Pancreas (tissue), 10 donors: Measurements from ENCODE around the gene USP46. TPM values are rescaled to one million over a fixed set of nuclear protein-coding genes. Genes with fewer than 3 reads are reported as not detected.

Experiments used
- ATAC-seq, 4 donors: fragments of 200-7000 bp; cut with Tn5 transposase; one replicate each; pipeline versions ENCODE4 v1.8.0 to v1.9.1; 2020; ENCODE audit warnings: mild to moderate bottlenecking in 4 of 4, moderate library complexity in 4 of 4
- DNase-seq, 6 donors: peaks; one replicate each; pipeline ENCODE4 v3.0.0-alpha.2; 2020
- FAIRE-seq: peaks from 2 replicates; lab custom pipeline; 2012; peaks lifted over from hg19 to GRCh38; lab: Jason Lieb, UNC
- H3K27ac ChIP-seq, 4 donors: fragments of 200-600 bp; sonication (generic); 1 replicate in 3 of 4; 2 replicates in 1 of 4; pipeline versions ENCODE4 v1.5.0 to v1.8.0; 2020
- H3K27me3 ChIP-seq, 4 donors: fragments of 200-600 bp; one replicate each; pipeline ENCODE4 v1.8.0; 2021
- H3K36me3 ChIP-seq, 3 donors: fragments of 200-600 bp; sonication (generic) in 1 of 3; one replicate each; pipeline versions ENCODE4 v1.5.0 to v1.8.0; 2020 to 2021
- H3K4me1 ChIP-seq, 3 donors: fragments of 200-600 bp; one replicate each; pipeline ENCODE4 v1.8.0; 2021
- H3K4me3 ChIP-seq, 4 donors: fragments of 200-600 bp; sonication (generic) in 2 of 4; one replicate each; pipeline versions ENCODE4 v1.5.0 to v1.8.0; 2020 to 2021
- H3K9me3 ChIP-seq, 4 donors: fragments of 200-600 bp; one replicate each; pipeline ENCODE4 v1.8.0; 2021
- WGBS, 2 donors: extraction: QIAGEN DNeasy Blood & Tissue Kit; methylation state at CpG; one replicate each; pipeline ENCODE4 v1.1.7; 2013; 5-methylcytosine and 5-hydroxymethylcytosine counted together
- intact Hi-C, 3 donors: fragments of 100-400 bp; cut with DNase I; formaldehyde crosslinking; loops; one replicate each; pipeline versions ENCODE4 v1.11.1 to v1.14.2; 2022
- polyA plus RNA-seq, 2 donors: library from polyadenylated mRNA; stranded (reverse); fragments of 200-250 nt; gene quantifications; one replicate each; pipeline ENCODE4 v1.2.3, GENCODE V29; 2013
- total RNA-seq, 6 donors: library from RNA; stranded (reverse); fragmentation: NEBNext Ultra II Directional in 4 of 6; extraction: Animal tissue kit (Norgen Biotek cat#: 25700) in 4 of 6; gene quantifications; one replicate each; pipeline versions ENCODE4 v1.2.1 to v1.2.4, GENCODE V29; 2021 to 2023
- TF ChIP-seq, protein P1 (sequence below), 4 donors: fragments of 200-600 bp; sonication (generic) in 3 of 4; IDR thresholded peaks; one replicate each; pipeline versions ENCODE4 v1.5.0 to v1.8.0; 2021; ENCODE audit warnings: antibody characterized with exemption in 4 of 4
- donor health status: healthy with polysubstance abuse.
- donor health status: DM: no; HTN: no; CAD: no; lungs with moderate emphysema.
- donor health status: DM: no; HTN: no; CAD: no.
- donor health status: control.
- donor health status: control.
- donor health status: Bipolar disorder and iron deficiency.
- donor health status: DM: yes; HTN: yes; CAD: no.
- donor health status: DM: no; HTN: no; CAD: no.
- donor health status: DM: no; HTN: no; CAD: no.
- donor health status: DM: yes; HTN: yes; CAD: no.

Gene USP46
- total and polyA plus RNA-seq, 8 donors = 1.5 to 12.1 (median 9.3) TPM

- intact Hi-C loops = no loop called here
- ATAC-seq = no peak
Observed at GRCh38 chr4:52694936-52695335, 35.8 kb upstream of the USP46 start.

DNA sequence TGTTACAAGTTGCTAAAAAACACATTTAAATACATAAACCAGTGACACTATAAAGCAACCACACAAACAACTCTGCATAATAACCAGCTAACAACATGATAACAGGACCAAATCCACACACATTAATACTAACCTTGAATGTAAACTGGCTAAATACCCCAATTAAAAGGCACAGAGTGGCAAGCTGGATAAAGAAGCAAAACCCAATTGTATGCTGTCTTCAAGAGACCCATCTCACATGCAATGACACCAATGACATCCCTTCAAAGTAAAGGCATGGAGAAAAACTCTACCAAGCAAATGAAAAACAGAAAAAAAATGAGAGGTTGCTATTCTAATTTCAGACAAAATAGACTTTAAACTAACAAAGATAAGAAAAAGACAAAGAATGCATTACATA, 34.4 kb upstream of the USP46 start:
- Histone ChIP-seq H3K27me3 (no peaks in the 10 kb centered on the region), H3K9me3 (no peaks in the 10 kb centered on the region), H3K4me3 (no peak overlapping the region), H3K36me3 (no peaks in the 10 kb centered on the region), H3K4me1 (no peaks in the 10 kb centered on the region), H3K27ac (no peak overlapping the region)
- ATAC-seq (no peak), FAIRE-seq (no peak), DNase-seq (no peak)
- TF ChIP-seq, protein P1, sequence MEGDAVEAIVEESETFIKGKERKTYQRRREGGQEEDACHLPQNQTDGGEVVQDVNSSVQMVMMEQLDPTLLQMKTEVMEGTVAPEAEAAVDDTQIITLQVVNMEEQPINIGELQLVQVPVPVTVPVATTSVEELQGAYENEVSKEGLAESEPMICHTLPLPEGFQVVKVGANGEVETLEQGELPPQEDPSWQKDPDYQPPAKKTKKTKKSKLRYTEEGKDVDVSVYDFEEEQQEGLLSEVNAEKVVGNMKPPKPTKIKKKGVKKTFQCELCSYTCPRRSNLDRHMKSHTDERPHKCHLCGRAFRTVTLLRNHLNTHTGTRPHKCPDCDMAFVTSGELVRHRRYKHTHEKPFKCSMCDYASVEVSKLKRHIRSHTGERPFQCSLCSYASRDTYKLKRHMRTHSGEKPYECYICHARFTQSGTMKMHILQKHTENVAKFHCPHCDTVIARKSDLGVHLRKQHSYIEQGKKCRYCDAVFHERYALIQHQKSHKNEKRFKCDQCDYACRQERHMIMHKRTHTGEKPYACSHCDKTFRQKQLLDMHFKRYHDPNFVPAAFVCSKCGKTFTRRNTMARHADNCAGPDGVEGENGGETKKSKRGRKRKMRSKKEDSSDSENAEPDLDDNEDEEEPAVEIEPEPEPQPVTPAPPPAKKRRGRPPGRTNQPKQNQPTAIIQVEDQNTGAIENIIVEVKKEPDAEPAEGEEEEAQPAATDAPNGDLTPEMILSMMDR (IDR thresholded peaks at IDR 0.05) = no peak
- intact Hi-C loops = no loop called here

More at GRCh38 chr4:52694936-52695335, 35.8 kb upstream of the USP46 start:
- no peak for FAIRE-seq
- TF ChIP-seq, protein P1 (IDR thresholded peaks at IDR 0.05) = no peak
- DNase-seq = no peak
- Histone ChIP-seq H3K4me3 (no peak overlapping the region), H3K36me3 (no peaks in the 10 kb centered on the region), H3K27me3 (no peaks in the 10 kb centered on the region), H3K27ac (no peak overlapping the region), H3K9me3 (no peaks in the 10 kb centered on the region), H3K4me1 (no peaks in the 10 kb centered on the region)
- 81 to 95% methylated on average over 2 of the region's 2 CpGs for WGBS, 2 donors

DNA sequence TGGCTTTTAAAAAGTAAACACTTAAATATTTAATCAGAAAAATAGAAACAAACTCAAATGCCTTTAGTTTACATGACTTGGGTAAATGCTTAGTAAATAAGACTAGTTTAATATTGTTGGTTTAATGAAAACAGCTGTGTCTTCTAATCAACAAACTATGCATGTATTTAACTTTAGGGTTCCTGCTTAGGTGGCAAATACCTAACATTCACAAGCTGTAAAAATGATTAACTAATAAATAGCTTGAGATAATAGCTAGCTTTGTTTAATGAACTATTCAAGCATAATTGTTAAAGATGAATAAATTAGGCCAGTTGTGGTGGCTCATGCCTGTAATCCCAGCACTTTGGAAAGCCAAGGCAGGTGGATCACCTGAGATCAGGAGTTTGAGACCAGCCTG, 30.0 kb upstream of the USP46 start:
- no peaks in the 10 kb centered on the region for H3K27me3 ChIP-seq
- no peak overlapping the region for H3K4me3 ChIP-seq
- TF ChIP-seq, protein P1 (IDR thresholded peaks at IDR 0.05) = no peak
- FAIRE-seq (no peak), ATAC-seq (no peak), DNase-seq (no peak)
- H3K27ac ChIP-seq = no peak overlapping the region
- intact Hi-C loops = no loop called here
- H3K4me1 ChIP-seq = no peaks in the 10 kb centered on the region
- H3K36me3 ChIP-seq = no peaks in the 10 kb centered on the region
- no peaks in the 10 kb centered on the region for H3K9me3 ChIP-seq

- intact Hi-C loops = no loop called here
- H3K9me3 ChIP-seq = no peaks in the 10 kb centered on the region
- 81 to 83% methylated on average over 3 of the region's 3 CpGs for WGBS, 2 donors
- no peaks in the 10 kb centered on the region for H3K27me3 ChIP-seq
- no peak for FAIRE-seq
- no peak overlapping the region for H3K4me3 ChIP-seq
- no peak overlapping the region for H3K27ac ChIP-seq
- TF ChIP-seq, protein P1 (IDR thresholded peaks at IDR 0.05) = no peak
- DNase-seq = no peak
- H3K36me3 ChIP-seq = no peaks in the 10 kb centered on the region
- H3K4me1 ChIP-seq = no peaks in the 10 kb centered on the region
- ATAC-seq = no peak
Observed at GRCh38 chr4:52687696-52688095, 28.6 kb upstream of the USP46 start.

DNA sequence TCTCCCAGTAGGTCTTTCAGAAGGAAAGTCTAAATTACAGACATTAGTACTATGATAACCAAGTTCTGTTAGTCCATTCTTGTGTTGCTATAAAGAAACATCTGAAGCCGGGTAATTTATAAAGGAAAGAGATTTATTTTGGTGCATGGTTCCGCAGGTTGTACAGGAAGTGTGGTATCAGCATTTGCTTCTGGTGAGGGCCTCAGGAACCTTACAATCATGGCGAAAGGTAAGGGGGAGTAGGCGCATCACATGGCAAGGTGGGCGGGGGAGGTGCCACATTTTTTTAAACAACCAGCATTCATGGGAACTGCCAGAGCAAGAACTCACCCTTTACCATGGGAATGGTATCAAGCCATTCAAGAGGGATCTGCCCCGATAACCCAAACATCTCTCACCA, 26.2 kb upstream of the USP46 start:
- no peaks in the 10 kb centered on the region for H3K27me3 ChIP-seq
- no peaks in the 10 kb centered on the region for H3K9me3 ChIP-seq
- intact Hi-C loops = no loop called here
- TF ChIP-seq, protein P1 (IDR thresholded peaks at IDR 0.05) = no peak
- WGBS, 2 donors = 93 to 96% methylated on average over 6 of the region's 6 CpGs
- DNase-seq = no peak
- no peak overlapping the region for H3K4me3 ChIP-seq
- H3K27ac ChIP-seq = no peak overlapping the region
- no peak for FAIRE-seq
- H3K4me1 ChIP-seq = no peaks in the 10 kb centered on the region
- no peak for ATAC-seq
- H3K36me3 ChIP-seq = no peaks in the 10 kb centered on the region
